Uterus (tissue), 4 donors: Measurements from ENCODE around the gene MITF. TPM values are rescaled to one million over a fixed set of nuclear protein-coding genes. Genes with fewer than 3 reads are reported as not detected.

ENCODE experiments used
- DNase-seq, 2 donors: peaks; one replicate each; pipeline ENCODE4 v3.0.0-alpha.2; 2019 to 2020
- H3K27ac ChIP-seq, 2 donors: fragments of 200-600 bp; sonication (generic); 1 replicate in 1 of 2; 2 replicates in 1 of 2; pipeline ENCODE4 v1.5.1; 2016 to 2018
- H3K27me3 ChIP-seq, 2 donors: fragments of 200-600 bp; sonication (generic); one replicate each; pipeline ENCODE4 v1.5.1; 2018 to 2019; ENCODE audit warnings: control low read depth in 1 of 2
- H3K36me3 ChIP-seq, 2 donors: fragments of 200-600 bp; sonication (generic); one replicate each; pipeline ENCODE4 v1.5.1; 2019; ENCODE audit warnings: control low read depth in 1 of 2
- H3K4me1 ChIP-seq, 2 donors: fragments of 200-600 bp; sonication (generic); one replicate each; pipeline ENCODE4 v1.5.1; 2018 to 2019; ENCODE audit warnings: control low read depth in 1 of 2
- H3K4me3 ChIP-seq, 2 donors: fragments of 200-600 bp; sonication (generic); 1 replicate in 1 of 2; 2 replicates in 1 of 2; pipeline ENCODE4 v1.5.1; 2018 to 2019; ENCODE audit warnings: mild to moderate bottlenecking in 1 of 2
- H3K9me3 ChIP-seq, 2 donors: fragments of 200-600 bp; sonication (generic); one replicate each; pipeline ENCODE4 v1.5.1; 2019; ENCODE audit warnings: control low read depth in 1 of 2
- CTCF ChIP-seq, 4 experiments: fragments of 200-600 bp in 2 of 4; fragments of 450-650 bp in 2 of 4; sonication (generic) in 2 of 4; IDR thresholded peaks; one replicate each; pipeline ENCODE4 v1.5.1; 2016 to 2019; ENCODE audit warnings: antibody characterized with exemption in 4 of 4, mild to moderate bottlenecking in 2 of 4, moderate library complexity in 1 of 4
- POLR2A ChIP-seq, 2 donors: fragments of 450-650 bp; IDR thresholded peaks; one replicate each; pipeline ENCODE4 v1.6.1; 2016; ENCODE audit warnings: antibody characterized with exemption in 2 of 2, mild to moderate bottlenecking in 1 of 2, moderate library complexity in 1 of 2
- intact Hi-C: fragments of 100-400 bp; cut with DNase I; formaldehyde crosslinking; loops from one replicate; pipeline ENCODE4 v1.15.1; 2023; ENCODE audit warnings: low total_unique reads
- total RNA-seq, 4 donors: library from RNA; depleted of rRNA in 3 of 4; stranded (reverse); fragments of >200 nt in 3 of 4; gene quantifications; one replicate each; pipeline versions ENCODE4 v1.1.0 to v1.2.4, GENCODE V29; 2014 to 2023
- donor health status: DM: yes; HTN: yes; CAD: no.

The MITF gene
- total RNA-seq, 4 donors from 2014 or later, result 18.2 to 66.0 (median 52.6) TPM

GRCh38 chr3:69742391-69742790 lies 3.1 kb downstream of the MITF start:
- peak overlapping the region in 1 of 2 donors; percentile 76 for H3K4me3 ChIP-seq
- TF ChIP-seq POLR2A (IDR thresholded peaks at IDR 0.05) (no peak), CTCF (IDR thresholded peaks at IDR 0.05) (no peak)
- H3K36me3 ChIP-seq, result no peaks in the 10 kb centered on the region
- intact Hi-C loops, result no loop called here
- peak overlapping the region; percentile 90 to 93 for H3K27ac ChIP-seq
- H3K27me3 ChIP-seq, result no peaks in the 10 kb centered on the region
- no peaks in the 10 kb centered on the region for H3K9me3 ChIP-seq
- no peak for DNase-seq
- peaks cover 0 to 19% of the 10 kb centered on the region in 2 donors for H3K4me1 ChIP-seq

- Histone ChIP-seq H3K27me3 (no peaks in the 10 kb centered on the region), H3K27ac (peak overlapping the region; percentile 90 to 93), H3K9me3 (no peaks in the 10 kb centered on the region), H3K4me3 (no peak overlapping the region), H3K36me3 (no peaks in the 10 kb centered on the region), H3K4me1 (peaks cover 8 to 26% of the 10 kb centered on the region in 2 donors)
- intact Hi-C loops, result no loop called here
- TF ChIP-seq POLR2A (IDR thresholded peaks at IDR 0.05), result no peak
- no peak for TF ChIP-seq CTCF (IDR thresholded peaks at IDR 0.05)
- no peak for DNase-seq
These were observed 5.0 kb downstream of the MITF start for GRCh38 chr3:69743975-69744906.

- H3K27me3 ChIP-seq, result no peaks in the 10 kb centered on the region
- no peaks in the 10 kb centered on the region for H3K36me3 ChIP-seq
- DNase-seq, result no peak
- TF ChIP-seq CTCF (IDR thresholded peaks at IDR 0.05) (no peak), POLR2A (IDR thresholded peaks at IDR 0.05) (no peak)
- H3K4me3 ChIP-seq, result no peak overlapping the region
- H3K9me3 ChIP-seq, result no peaks in the 10 kb centered on the region
- H3K27ac ChIP-seq, result peak overlapping the region; percentile 79 to 93
- intact Hi-C loops, result no loop called here
- H3K4me1 ChIP-seq, result peaks cover 8 to 30% of the 10 kb centered on the region in 2 donors
These were observed 6.2 kb downstream of the MITF start for GRCh38 chr3:69745505-69745904.

- no peaks in the 10 kb centered on the region for H3K9me3 ChIP-seq
- TF ChIP-seq CTCF (IDR thresholded peaks at IDR 0.05), result no peak
- no peak for TF ChIP-seq POLR2A (IDR thresholded peaks at IDR 0.05)
- H3K4me3 ChIP-seq, result peak overlapping the region in 1 of 2 donors; percentile 25
- H3K27ac ChIP-seq, result peak overlapping the region; percentile 79 to 93
- no peaks in the 10 kb centered on the region for H3K27me3 ChIP-seq
- peaks cover 8 to 30% of the 10 kb centered on the region in 2 donors for H3K4me1 ChIP-seq
- DNase-seq, result no peak
- intact Hi-C loops, result no loop called here
- no peaks in the 10 kb centered on the region for H3K36me3 ChIP-seq
These were observed 6.9 kb downstream of the MITF start for GRCh38 chr3:69746119-69746518.
